Measurements from ENCODE around the gene SLC25A6.
A peak's percentile ranks its signal among the peaks of the same experiment; 100 is the strongest.

SLC25A6 gene

GRCh38 chrX:1336331-1336943 lies 55.5 kb downstream of the SLC25A6 start, which contains the start of gene IL3RA:
IL3RA (plus strand) TSS chrX:1336785; CDS start chrX:1341766, 4,981 bp downstream.
- Mint-ChIP-seq H3K9me3 (peaks cover 15% of the 10 kb centered on the region), H3K27ac (peak within 1 kb of the TSS; percentile 94), H3K36me3 (ENCODE audit: low read depth) (peaks cover 48% of the 10 kb centered on the region), H3K27me3 (ENCODE audit: low read depth) (no peaks in the 10 kb centered on the region), H3K4me3 (peak within 1 kb of the TSS; percentile 94), H3K4me1 (ENCODE audit: low read depth) (peaks cover 25% of the 10 kb centered on the region)
- DNase-seq (ENCODE audit: low spot score): peak; percentile 27
